Activated T-helper 2 cell treated with anti-CD3 and anti-CD28 coated beads, Interferon-gamma antibody, Interleukin-2, Interleukin-4, amounts not matched to agents 10 μg/mL and 5 μg/mL and 100 μg/mL, durations not matched to agents 14 hours and 24 hours and 36 hours (primary cell): ENCODE measurements around the gene CSMD2. TPM values are rescaled to one million over a fixed set of nuclear protein-coding genes. Genes with fewer than 3 reads are reported as not detected.

Source experiments
- DNase-seq: peaks from one replicate; pipeline ENCODE4 v3.0.0; 2021; ENCODE audit warnings: low spot score
- H3K27ac Mint-ChIP-seq: one replicate; pipeline ENCODE4 v1.8.0; 2021; ENCODE audit warnings: mixed read lengths
- H3K27me3 Mint-ChIP-seq: one replicate; pipeline ENCODE4 v1.8.0; 2021; ENCODE audit warnings: low read depth, mixed read lengths
- H3K36me3 Mint-ChIP-seq: one replicate; pipeline ENCODE4 v1.8.0; 2021; ENCODE audit warnings: low read depth, mixed read lengths
- H3K4me1 Mint-ChIP-seq: one replicate; pipeline ENCODE4 v1.8.0; 2021; ENCODE audit warnings: low read depth, mixed read lengths
- H3K4me3 Mint-ChIP-seq: one replicate; pipeline ENCODE4 v1.8.0; 2021; ENCODE audit warnings: low read depth, mild to moderate bottlenecking, moderate library complexity, mixed read lengths
- H3K9me3 Mint-ChIP-seq: one replicate; pipeline ENCODE4 v1.8.0; 2021; ENCODE audit warnings: mixed read lengths
- intact Hi-C: fragments of 100-400 bp; cut with micrococcal nuclease; formaldehyde crosslinking; loops from one replicate; pipeline ENCODE4 v1.15.1; 2023
- total RNA-seq: library from RNA; stranded (reverse); gene quantifications from 2 replicates; pipeline ENCODE4 v1.2.3, GENCODE V29; 2022

Gene CSMD2
- total RNA-seq, 1 donor from 2014 or later, result not detected

DNA sequence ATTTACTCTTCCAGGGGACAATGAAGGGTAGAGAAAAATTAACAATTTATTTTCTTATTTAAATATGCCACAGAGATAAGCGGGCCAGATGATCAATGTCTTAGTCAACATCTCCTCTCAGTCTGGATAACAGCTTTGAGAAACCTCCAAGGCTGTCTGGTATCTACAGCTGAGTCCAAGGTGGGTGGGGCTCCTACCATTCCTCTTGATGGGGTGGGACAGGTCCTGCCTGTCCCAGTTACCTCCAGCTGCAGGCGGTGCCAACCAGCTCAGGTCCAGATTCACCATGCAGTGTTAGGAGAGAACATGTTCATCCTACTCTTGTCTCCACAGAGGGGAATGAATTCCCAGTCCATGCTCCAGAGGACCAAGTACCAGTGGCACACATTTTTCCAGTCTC is 21.1 kb downstream of the CSMD2 start:
- Mint-ChIP-seq H3K9me3 (no peaks in the 10 kb centered on the region), H3K27me3 (no peaks in the 10 kb centered on the region), H3K4me3 (no peak overlapping the region), H3K36me3 (no peaks in the 10 kb centered on the region), H3K27ac (no peak overlapping the region), H3K4me1 (no peaks in the 10 kb centered on the region)
- DNase-seq, result no peak
- intact Hi-C loops, result no loop called here

DNA sequence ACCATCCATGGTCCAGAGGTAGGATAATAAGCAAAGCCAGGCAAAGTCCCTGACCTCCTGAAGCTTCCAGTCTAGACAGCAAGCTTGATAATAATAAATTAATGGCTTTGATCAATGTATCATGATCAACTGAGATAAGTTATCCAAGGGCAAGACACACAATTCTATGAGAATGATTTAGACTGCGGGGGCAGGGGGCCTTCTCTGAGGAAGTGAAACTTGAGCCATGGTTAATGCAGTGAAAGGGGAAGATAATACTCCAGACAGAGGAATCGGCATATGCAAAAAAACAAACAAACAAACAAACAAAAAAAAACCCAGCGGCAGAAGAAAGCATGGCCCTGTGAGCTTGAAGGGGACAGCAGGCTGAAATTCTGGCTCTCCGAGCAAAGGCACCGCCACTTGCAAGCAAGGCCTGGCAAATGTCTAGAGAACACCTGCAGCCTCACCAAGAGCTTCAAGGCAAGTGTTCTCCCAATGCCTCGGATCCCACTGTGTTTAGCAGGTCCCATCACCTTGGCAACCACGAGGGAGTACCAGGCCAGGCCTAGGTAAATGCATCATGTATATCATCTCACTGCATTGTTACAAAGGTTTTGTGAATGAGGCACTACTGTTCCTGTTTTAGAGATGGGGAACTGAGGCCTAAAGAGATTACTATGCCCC is 24.9 kb downstream of the CSMD2 start:
- no peak overlapping the region for H3K27ac Mint-ChIP-seq
- no peak for DNase-seq
- intact Hi-C loops, result no loop called here
- H3K27me3 Mint-ChIP-seq, result no peaks in the 10 kb centered on the region
- no peak overlapping the region for H3K4me3 Mint-ChIP-seq
- no peaks in the 10 kb centered on the region for H3K9me3 Mint-ChIP-seq
- H3K4me1 Mint-ChIP-seq, result no peaks in the 10 kb centered on the region
- no peaks in the 10 kb centered on the region for H3K36me3 Mint-ChIP-seq

DNA sequence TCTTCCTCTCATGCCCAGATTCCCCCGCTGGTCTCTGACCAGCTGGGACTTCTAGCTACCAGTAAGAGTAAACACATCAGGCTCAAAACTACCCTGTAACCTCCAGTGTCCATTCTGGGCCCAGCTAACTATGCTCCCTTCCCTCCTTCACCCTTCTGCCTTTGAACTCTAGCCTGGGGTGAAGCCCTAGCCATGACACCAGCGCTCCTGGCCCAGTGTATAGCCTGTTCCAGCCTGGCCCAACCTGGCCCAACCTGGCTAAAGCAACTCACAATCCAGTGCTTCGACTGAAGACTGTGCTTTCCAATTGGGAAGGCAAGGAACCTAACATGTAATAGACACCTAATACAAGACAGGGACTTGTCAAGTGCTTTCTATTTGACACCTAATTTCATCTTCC is 27.6 kb downstream of the CSMD2 start:
- H3K4me1 Mint-ChIP-seq, result no peaks in the 10 kb centered on the region
- no peaks in the 10 kb centered on the region for H3K27me3 Mint-ChIP-seq
- no peaks in the 10 kb centered on the region for H3K9me3 Mint-ChIP-seq
- no peak for DNase-seq
- no peak overlapping the region for H3K4me3 Mint-ChIP-seq
- no peaks in the 10 kb centered on the region for H3K36me3 Mint-ChIP-seq
- intact Hi-C loops, result no loop called here
- H3K27ac Mint-ChIP-seq, result no peak overlapping the region

DNA sequence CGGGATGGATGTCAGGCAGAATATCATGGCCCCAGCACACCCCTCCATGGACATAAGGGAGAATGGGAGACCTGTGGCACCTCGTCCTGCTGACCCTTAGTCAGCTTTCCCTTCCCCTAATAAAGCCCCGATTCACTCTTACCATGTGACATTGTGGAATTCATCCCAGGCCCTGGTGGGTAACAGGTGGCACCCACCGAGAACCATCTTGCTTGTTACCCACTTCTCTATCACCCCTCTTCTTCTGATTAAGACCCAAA is 32.9 kb downstream of the CSMD2 start:
- H3K27ac Mint-ChIP-seq, result no peak overlapping the region
- H3K36me3 Mint-ChIP-seq, result no peaks in the 10 kb centered on the region
- no peaks in the 10 kb centered on the region for H3K9me3 Mint-ChIP-seq
- H3K4me3 Mint-ChIP-seq, result no peak overlapping the region
- intact Hi-C loops, result no loop called here
- DNase-seq, result no peak
- H3K27me3 Mint-ChIP-seq, result no peaks in the 10 kb centered on the region
- no peaks in the 10 kb centered on the region for H3K4me1 Mint-ChIP-seq

DNA sequence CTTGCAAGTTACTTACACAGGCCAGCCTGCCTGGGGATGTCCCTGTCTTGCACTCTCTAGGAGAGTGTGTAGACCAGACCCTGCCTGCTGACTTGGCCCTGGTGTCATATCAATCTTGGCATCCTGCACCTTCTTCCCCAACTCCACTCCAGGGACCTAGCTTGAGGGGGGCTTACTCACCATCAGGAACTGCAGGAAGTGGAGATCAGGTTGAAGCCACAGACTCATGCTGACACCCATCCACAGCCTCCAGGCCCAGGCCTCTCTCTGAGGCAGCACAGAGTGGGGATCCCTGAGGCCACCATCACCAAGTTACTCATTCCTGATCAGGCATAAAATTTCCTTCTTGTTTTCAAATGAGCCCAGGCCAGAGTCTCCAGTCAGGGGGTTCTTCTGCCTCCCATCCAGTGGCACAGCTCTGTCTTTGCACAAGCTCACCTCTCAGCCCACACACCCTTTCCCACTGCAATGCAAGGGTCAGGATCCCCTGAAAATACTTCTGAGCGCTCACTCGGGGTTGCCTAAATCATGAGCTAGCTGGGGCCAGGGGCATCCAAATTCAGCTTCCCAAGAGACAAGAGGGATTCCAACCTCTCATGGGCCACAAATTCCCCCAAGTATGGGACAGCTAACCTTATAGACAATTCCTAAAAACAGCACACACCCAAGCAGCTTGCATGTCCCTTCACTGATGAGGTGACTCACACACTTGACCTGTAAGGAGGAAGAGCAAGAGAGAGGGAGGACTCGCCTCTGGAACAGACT is 33.5 kb downstream of the CSMD2 start:
- H3K9me3 Mint-ChIP-seq, result no peaks in the 10 kb centered on the region
- intact Hi-C loops, result no loop called here

DNA sequence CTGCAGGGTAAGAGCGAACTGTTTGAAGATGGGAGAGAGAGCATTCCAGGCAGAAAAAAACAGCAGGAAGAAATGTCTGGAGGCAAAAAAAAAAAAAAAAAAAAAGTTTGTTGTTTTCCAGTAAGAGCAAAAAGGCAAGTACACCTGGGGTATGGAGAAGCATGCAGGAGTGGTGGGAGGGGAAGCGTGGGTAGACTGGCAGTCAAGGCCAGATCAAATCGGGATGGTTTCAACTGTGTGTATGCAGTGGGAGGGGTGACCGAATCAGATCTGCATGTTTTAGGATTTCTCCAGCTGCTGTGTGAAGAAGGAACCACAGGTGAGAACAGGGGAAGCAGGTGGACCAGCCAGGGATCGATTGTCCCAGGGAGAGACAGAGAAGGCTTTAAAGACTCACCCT is 34.7 kb downstream of the CSMD2 start:
- intact Hi-C loops, result no loop called here
- H3K9me3 Mint-ChIP-seq, result no peaks in the 10 kb centered on the region

More for the DNA sequence above, 33.5 kb downstream of the CSMD2 start:
- DNase-seq, result no peak
- Mint-ChIP-seq H3K4me1 (no peaks in the 10 kb centered on the region), H3K36me3 (no peaks in the 10 kb centered on the region), H3K27ac (no peak overlapping the region), H3K27me3 (no peaks in the 10 kb centered on the region), H3K4me3 (no peak overlapping the region)

DNA sequence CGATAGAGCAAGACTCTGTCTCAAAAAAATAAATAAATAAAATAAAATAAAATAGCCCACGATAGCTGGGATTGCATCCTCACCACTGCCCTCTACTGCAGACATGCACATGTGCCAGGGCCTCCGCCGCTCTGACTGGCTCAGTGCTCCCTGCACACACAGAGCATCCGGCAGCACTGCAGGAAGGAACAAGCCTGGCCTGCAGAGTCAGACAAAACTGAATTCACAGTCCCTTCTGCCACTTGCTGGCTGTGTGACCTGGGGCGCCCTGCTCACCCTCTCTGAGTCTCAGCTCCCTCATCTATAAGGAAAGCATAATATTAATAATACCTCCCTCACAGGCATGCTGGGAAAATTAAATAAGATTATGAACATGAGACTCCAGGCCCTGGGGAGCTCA is 35.4 kb downstream of the CSMD2 start:
- DNase-seq, result no peak
- no peak overlapping the region for H3K4me3 Mint-ChIP-seq
- H3K27me3 Mint-ChIP-seq, result no peaks in the 10 kb centered on the region
- H3K27ac Mint-ChIP-seq, result no peak overlapping the region
- no peaks in the 10 kb centered on the region for H3K4me1 Mint-ChIP-seq
- intact Hi-C loops, result no loop called here
- no peaks in the 10 kb centered on the region for H3K9me3 Mint-ChIP-seq
- no peaks in the 10 kb centered on the region for H3K36me3 Mint-ChIP-seq

More for the DNA sequence above, 34.7 kb downstream of the CSMD2 start:
- no peaks in the 10 kb centered on the region for H3K27me3 Mint-ChIP-seq
- H3K27ac Mint-ChIP-seq, result no peak overlapping the region
- H3K36me3 Mint-ChIP-seq, result no peaks in the 10 kb centered on the region
- no peaks in the 10 kb centered on the region for H3K4me1 Mint-ChIP-seq
- DNase-seq, result no peak
- H3K4me3 Mint-ChIP-seq, result no peak overlapping the region

DNA sequence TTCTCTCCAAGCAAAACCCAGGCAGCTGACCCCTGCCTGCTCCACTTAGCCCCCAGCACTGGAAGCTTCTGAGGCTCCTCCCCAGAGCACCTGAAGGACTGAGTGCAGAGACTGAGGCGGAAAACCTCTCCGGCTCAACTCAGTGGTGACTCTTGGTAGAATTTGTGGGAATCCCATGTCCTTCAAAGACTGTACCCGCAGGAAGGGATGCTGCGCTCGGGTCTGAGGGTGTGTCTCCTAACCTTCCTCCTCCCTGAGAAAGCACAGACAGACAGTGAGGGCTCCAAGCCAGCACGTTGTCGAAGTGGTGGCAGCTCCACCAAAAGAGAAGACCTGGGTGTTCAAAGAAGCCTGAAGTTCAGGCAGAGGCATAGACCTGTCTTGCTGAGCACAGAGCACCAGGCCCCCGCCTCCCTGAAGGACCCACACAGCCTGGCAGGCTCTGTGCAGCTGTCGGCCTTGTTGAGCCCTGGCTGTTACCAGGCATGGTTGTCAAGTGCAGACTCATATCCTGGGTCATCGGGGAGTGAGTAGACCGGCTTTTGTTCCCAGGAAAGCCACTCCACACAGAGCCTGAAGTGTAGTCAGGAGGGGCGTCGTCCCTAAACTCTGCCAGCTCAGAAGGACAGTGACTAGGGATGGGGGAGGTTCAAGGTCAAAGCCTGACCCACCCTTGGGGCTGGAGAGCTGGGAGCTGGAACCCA is 36.7 kb downstream of the CSMD2 start:
- intact Hi-C loops, result no loop called here
- Mint-ChIP-seq H3K27ac (no peak overlapping the region), H3K9me3 (no peaks in the 10 kb centered on the region), H3K4me3 (no peak overlapping the region), H3K27me3 (no peaks in the 10 kb centered on the region), H3K4me1 (no peaks in the 10 kb centered on the region), H3K36me3 (no peaks in the 10 kb centered on the region)
- DNase-seq, result no peak

DNA sequence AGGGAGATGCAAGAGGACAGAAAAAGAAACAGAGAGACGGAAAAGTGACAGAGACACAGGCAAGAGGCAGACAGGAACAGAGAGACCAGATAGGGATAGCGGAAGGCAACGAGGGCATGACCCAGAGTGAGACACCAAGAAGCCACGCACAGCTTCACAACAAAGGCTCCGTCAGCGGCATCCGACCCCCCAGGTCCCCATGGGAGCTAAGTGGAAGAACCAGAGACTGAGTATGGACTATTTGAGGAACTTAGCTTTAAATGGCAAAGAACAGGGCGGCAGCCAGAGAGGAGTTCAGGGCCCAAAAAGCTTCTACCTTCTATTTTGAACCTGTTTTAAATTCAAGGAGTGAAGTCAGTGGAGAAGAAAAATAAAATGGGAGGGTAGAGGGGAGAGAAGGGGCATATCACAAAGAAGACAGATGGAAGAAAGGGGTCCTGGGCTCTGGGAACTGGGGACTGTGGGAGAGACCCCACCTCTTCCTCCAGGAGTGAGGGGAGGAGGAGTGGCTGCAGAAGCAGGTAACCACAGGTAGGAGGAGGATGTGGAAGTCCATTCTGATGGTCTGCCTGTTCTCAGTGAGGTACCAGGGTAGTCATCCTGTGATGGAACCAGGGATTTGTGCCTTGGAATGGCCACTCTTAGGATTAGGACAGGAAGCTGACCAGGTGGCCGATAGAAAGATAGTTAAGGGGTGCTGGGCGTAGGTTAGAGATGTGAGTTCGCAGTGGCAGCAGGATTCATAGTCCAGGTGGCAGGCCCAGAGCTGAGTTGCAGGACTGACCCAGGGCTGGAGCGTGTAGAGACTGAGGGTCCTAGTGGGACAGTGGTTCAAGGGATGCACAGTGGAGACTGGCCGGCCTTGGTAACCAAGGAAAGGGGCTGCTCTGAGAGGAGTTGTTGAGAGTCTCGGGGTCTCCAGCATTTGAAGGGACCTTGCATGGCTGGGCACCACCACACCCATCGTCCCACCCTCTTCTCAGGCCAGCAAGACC is 37.7 kb downstream of the CSMD2 start:
- intact Hi-C loops, result no loop called here
- no peak overlapping the region for H3K4me3 Mint-ChIP-seq

DNA sequence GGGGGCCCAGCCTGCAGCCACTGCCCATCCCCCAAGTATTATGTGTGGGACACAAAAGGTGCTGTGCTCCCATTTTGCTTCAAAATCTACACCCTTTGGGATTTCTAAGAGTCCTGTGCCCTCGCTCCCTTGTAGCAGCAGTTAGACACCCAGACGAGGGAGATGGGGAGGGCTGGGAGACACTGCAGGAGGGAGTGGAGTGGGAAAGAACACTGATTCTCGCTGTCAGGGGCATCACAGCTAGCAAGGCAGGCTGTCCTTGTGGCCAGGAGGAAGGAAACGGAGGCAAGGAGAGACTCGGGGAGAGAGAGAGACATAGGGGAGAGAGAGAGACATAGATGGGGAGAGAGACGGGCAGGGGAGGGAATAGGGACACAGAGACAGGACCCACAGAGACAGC is 38.5 kb downstream of the CSMD2 start:
- no peaks in the 10 kb centered on the region for H3K27me3 Mint-ChIP-seq
- intact Hi-C loops, result no loop called here
- no peaks in the 10 kb centered on the region for H3K9me3 Mint-ChIP-seq
- no peak for DNase-seq
- H3K36me3 Mint-ChIP-seq, result no peaks in the 10 kb centered on the region
- no peaks in the 10 kb centered on the region for H3K4me1 Mint-ChIP-seq
- no peak overlapping the region for H3K4me3 Mint-ChIP-seq
- H3K27ac Mint-ChIP-seq, result no peak overlapping the region

More for the DNA sequence above, 37.7 kb downstream of the CSMD2 start:
- no peaks in the 10 kb centered on the region for H3K27me3 Mint-ChIP-seq
- H3K9me3 Mint-ChIP-seq, result no peaks in the 10 kb centered on the region
- DNase-seq, result no peak
- no peak overlapping the region for H3K27ac Mint-ChIP-seq
- no peaks in the 10 kb centered on the region for H3K4me1 Mint-ChIP-seq
- H3K36me3 Mint-ChIP-seq, result no peaks in the 10 kb centered on the region

DNA sequence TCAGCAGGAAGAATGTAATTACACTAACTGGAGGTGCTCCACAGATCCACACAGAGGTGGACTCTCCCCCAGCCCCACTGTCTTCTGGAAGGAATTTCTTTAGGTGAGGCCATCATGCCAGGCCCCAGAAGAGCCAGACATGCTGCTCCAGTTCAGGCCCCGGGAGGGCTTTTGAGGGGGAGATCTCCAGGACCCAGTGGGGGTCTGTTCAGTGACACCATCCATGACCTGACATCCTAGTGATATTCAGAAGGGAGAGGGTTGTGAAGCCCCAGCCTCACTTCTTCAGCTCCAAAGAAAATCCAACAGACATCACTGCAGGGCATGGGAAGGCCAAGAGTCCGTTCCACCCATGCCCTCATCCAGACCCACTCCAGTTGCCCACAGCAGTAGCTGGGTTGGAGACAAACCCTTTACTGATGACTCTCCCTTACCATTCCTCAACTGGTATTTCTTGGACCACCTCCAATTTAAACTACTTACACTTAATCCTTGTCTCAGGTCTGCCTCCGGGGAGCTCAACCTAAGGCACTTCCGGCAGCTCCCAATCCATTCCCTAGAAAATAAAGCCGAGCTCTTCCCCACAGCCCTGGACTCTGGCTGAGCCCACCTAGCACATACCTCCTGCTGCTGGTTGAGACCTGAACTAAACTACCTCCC is 39.2 kb downstream of the CSMD2 start:
- intact Hi-C loops, result no loop called here
- no peak overlapping the region for H3K27ac Mint-ChIP-seq
- no peaks in the 10 kb centered on the region for H3K27me3 Mint-ChIP-seq
- H3K4me1 Mint-ChIP-seq, result no peaks in the 10 kb centered on the region
- no peak for DNase-seq
- no peaks in the 10 kb centered on the region for H3K9me3 Mint-ChIP-seq
- H3K4me3 Mint-ChIP-seq, result no peak overlapping the region
- no peaks in the 10 kb centered on the region for H3K36me3 Mint-ChIP-seq
